SK-N-SH treated with all-trans-retinoic acid at 6 μM for 48 hours (cell line): ENCODE measurements around the gene TM7SF2.

Experiments
- ATAC-seq: fragments of 200-7000 bp; cut with Tn5 transposase; 3 replicates; pipeline ENCODE4 v1.9.1; 2020; ENCODE audit warnings: mild to moderate bottlenecking, moderate library complexity
- CSDC2 ChIP-seq: fragments of 250-450 bp; sonication (Bioruptor Pico); IDR thresholded peaks from 2 replicates; pipeline ENCODE4 v1.5.0; 2020; ENCODE audit warnings: mild to moderate bottlenecking, moderate library complexity
- OSR1 ChIP-seq: fragments of 250-450 bp; sonication (Bioruptor Pico); IDR thresholded peaks from 2 replicates; pipeline ENCODE4 v1.8.0; 2022; ENCODE audit warnings: moderate library complexity, mild to moderate bottlenecking, inconsistent platforms
- PPARA ChIP-seq: fragments of 250-450 bp; sonication (Bioruptor Pico); IDR thresholded peaks from 2 replicates; pipeline ENCODE4 v1.5.0; 2020; ENCODE audit warnings: mild to moderate bottlenecking, borderline replicate concordance
- RARB ChIP-seq: fragments of 250-450 bp; sonication (Bioruptor Pico); IDR thresholded peaks from 2 replicates; pipeline ENCODE4 v1.8.0; 2021; ENCODE audit warnings: mild to moderate bottlenecking, moderate library complexity
- SNAI2 ChIP-seq: fragments of 250-450 bp; sonication (Bioruptor Pico); IDR thresholded peaks from 2 replicates; pipeline ENCODE4 v1.5.0; 2020; ENCODE audit warnings: mild to moderate bottlenecking, moderate library complexity
- TCF4 ChIP-seq: fragments of 250-450 bp; sonication (Bioruptor Pico); IDR thresholded peaks from 2 replicates; pipeline ENCODE4 v1.8.0; 2021; ENCODE audit warnings: mild to moderate bottlenecking, moderate library complexity, borderline replicate concordance
- ZC3H10 ChIP-seq: fragments of 250-450 bp; sonication (Bioruptor Pico); IDR thresholded peaks from 2 replicates; pipeline ENCODE4 v1.5.1; 2021; ENCODE audit warnings: mild to moderate bottlenecking, moderate library complexity
- ZFP3 ChIP-seq: fragments of 250-450 bp; sonication (Bioruptor Pico); IDR thresholded peaks from 2 replicates; pipeline ENCODE4 v1.5.0; 2020; ENCODE audit warnings: mild to moderate bottlenecking, moderate library complexity
- ZFP30 ChIP-seq: fragments of 450-650 bp; formaldehyde crosslinking; IDR thresholded peaks from 2 replicates; pipeline ENCODE4 v1.5.0; 2022; ENCODE audit warnings: mild to moderate bottlenecking, moderate library complexity
- ZNF70 ChIP-seq: fragments of 450-650 bp; formaldehyde crosslinking; IDR thresholded peaks from 2 replicates; pipeline ENCODE4 v1.5.0; 2020; ENCODE audit warnings: mild to moderate bottlenecking, moderate library complexity
- ZNF8 ChIP-seq: fragments of 450-650 bp; formaldehyde crosslinking; IDR thresholded peaks from 2 replicates; pipeline ENCODE4 v1.5.0; 2020; ENCODE audit warnings: mild to moderate bottlenecking, moderate library complexity
- TF ChIP-seq, protein P1 (sequence below): fragments of 250-450 bp; sonication (Bioruptor Pico); IDR thresholded peaks from 2 replicates; pipeline ENCODE4 v1.8.0; 2021; ENCODE audit warnings: low read depth, mild to moderate bottlenecking, moderate library complexity, borderline replicate concordance
- TF ChIP-seq, protein P2 (sequence below): fragments of 250-450 bp; sonication (Bioruptor Pico); IDR thresholded peaks from 2 replicates; pipeline ENCODE4 v1.8.0; 2020; ENCODE audit warnings: mild to moderate bottlenecking, moderate library complexity, borderline replicate concordance
- TF ChIP-seq, protein P3 (sequence below): fragments of 250-450 bp; sonication (Bioruptor Pico); IDR thresholded peaks from 2 replicates; pipeline ENCODE4 v1.5.1; 2020; ENCODE audit warnings: low read depth, mild to moderate bottlenecking, moderate library complexity
- TF ChIP-seq, protein P4 (sequence below): fragments of 250-450 bp; sonication (Bioruptor Pico); IDR thresholded peaks from 2 replicates; pipeline ENCODE4 v1.5.0; 2020; ENCODE audit warnings: mild to moderate bottlenecking, moderate library complexity

The TM7SF2 gene

DNA sequence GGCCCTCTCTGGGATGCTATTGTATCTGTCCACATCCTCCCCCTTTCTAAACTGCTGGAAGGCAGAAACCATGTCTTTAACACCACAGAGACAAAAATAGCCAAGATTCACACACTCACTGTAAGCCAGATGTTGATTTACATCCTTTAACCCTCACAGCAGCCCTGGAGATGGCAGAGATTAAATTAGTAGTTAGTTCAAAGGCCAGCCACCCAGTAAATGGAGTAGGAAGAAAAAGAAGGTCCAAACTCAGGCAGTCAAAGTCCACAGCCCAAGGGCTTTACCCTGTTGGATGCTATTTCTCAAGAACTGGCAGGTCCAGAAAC lies 8.0 kb downstream of the TM7SF2 start:
- TF ChIP-seq ZNF8 (CRISPR knock-in tag) (no peak), SNAI2 (no peak), RARB (CRISPR knock-in tag) (no peak), CSDC2 (CRISPR knock-in tag) (no peak)
- TF ChIP-seq, protein P1, sequence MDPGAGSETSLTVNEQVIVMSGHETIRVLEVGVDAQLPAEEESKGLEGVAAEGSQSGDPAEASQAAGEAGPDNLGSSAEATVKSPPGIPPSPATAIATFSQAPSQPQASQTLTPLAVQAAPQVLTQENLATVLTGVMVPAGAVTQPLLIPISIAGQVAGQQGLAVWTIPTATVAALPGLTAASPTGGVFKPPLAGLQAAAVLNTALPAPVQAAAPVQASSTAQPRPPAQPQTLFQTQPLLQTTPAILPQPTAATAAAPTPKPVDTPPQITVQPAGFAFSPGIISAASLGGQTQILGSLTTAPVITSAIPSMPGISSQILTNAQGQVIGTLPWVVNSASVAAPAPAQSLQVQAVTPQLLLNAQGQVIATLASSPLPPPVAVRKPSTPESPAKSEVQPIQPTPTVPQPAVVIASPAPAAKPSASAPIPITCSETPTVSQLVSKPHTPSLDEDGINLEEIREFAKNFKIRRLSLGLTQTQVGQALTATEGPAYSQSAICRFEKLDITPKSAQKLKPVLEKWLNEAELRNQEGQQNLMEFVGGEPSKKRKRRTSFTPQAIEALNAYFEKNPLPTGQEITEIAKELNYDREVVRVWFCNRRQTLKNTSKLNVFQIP (CRISPR knock-in tag), result no peak
- TF ChIP-seq, protein P2, sequence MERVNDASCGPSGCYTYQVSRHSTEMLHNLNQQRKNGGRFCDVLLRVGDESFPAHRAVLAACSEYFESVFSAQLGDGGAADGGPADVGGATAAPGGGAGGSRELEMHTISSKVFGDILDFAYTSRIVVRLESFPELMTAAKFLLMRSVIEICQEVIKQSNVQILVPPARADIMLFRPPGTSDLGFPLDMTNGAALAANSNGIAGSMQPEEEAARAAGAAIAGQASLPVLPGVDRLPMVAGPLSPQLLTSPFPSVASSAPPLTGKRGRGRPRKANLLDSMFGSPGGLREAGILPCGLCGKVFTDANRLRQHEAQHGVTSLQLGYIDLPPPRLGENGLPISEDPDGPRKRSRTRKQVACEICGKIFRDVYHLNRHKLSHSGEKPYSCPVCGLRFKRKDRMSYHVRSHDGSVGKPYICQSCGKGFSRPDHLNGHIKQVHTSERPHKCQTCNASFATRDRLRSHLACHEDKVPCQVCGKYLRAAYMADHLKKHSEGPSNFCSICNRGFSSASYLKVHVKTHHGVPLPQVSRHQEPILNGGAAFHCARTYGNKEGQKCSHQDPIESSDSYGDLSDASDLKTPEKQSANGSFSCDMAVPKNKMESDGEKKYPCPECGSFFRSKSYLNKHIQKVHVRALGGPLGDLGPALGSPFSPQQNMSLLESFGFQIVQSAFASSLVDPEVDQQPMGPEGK (CRISPR knock-in tag), result no peak
- no peak for ATAC-seq

DNA sequence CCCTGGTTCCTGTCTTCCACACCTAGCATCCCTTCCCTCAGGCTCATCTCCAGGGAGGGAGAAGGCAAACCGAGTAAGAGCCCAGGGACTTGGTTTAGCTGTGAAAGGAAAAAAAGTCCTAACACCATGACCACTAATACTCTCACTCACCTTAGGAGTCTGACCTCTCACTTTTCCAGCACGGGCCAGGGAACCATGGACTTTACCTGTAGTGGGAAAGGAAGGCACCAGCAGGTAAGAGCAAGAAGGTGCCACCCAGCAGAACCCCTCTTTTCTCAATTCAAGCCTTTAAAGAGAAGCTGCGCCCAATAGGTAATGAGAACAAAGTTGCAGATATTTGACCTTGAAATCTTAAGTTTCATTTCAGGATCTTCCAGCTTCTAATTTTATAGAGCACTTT lies 9.2 kb downstream of the TM7SF2 start:
- no peak for TF ChIP-seq ZFP3 (CRISPR knock-in tag)
- no peak for TF ChIP-seq ZC3H10 (CRISPR knock-in tag)
- TF ChIP-seq, protein P3, sequence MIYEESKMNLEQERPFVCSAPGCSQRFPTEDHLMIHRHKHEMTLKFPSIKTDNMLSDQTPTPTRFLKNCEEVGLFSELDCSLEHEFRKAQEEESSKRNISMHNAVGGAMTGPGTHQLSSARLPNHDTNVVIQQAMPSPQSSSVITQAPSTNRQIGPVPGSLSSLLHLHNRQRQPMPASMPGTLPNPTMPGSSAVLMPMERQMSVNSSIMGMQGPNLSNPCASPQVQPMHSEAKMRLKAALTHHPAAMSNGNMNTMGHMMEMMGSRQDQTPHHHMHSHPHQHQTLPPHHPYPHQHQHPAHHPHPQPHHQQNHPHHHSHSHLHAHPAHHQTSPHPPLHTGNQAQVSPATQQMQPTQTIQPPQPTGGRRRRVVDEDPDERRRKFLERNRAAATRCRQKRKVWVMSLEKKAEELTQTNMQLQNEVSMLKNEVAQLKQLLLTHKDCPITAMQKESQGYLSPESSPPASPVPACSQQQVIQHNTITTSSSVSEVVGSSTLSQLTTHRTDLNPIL (CRISPR knock-in tag), result no peak
- TF ChIP-seq ZFP30 (CRISPR knock-in tag), result no peak
- TF ChIP-seq OSR1 (CRISPR knock-in tag), result no peak
- TF ChIP-seq ZNF70 (CRISPR knock-in tag), result no peak
- no peak for TF ChIP-seq RARB (CRISPR knock-in tag)
- ATAC-seq, result no peak

DNA sequence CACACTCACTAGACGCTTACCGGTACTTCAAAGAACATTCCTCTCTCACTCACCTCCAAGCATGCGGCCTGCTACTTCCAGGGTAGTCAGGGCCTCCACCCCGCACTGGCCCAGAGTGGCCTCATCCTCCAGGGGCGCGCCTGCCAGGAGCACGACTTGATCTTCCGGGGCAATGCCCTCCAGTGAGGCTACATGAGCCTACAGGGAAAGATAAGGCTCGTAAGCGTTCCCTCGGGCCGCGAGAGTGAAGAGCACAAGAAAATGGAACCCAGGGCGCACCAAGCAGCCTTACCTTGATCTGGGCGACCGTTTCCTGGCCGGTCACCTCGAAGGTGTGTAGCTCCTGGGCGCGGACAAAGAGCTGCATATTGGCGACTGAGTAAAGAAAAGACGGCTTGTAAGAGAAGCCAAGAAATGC lies 9.8 kb downstream of the TM7SF2 start:
- no peak for ATAC-seq
- TF ChIP-seq TCF4 (CRISPR knock-in tag), result no peak
- TF ChIP-seq OSR1 (CRISPR knock-in tag), result no peak
- no peak for TF ChIP-seq ZFP30 (CRISPR knock-in tag)
- TF ChIP-seq, protein P3 (CRISPR knock-in tag), result no peak
- TF ChIP-seq, protein P4, sequence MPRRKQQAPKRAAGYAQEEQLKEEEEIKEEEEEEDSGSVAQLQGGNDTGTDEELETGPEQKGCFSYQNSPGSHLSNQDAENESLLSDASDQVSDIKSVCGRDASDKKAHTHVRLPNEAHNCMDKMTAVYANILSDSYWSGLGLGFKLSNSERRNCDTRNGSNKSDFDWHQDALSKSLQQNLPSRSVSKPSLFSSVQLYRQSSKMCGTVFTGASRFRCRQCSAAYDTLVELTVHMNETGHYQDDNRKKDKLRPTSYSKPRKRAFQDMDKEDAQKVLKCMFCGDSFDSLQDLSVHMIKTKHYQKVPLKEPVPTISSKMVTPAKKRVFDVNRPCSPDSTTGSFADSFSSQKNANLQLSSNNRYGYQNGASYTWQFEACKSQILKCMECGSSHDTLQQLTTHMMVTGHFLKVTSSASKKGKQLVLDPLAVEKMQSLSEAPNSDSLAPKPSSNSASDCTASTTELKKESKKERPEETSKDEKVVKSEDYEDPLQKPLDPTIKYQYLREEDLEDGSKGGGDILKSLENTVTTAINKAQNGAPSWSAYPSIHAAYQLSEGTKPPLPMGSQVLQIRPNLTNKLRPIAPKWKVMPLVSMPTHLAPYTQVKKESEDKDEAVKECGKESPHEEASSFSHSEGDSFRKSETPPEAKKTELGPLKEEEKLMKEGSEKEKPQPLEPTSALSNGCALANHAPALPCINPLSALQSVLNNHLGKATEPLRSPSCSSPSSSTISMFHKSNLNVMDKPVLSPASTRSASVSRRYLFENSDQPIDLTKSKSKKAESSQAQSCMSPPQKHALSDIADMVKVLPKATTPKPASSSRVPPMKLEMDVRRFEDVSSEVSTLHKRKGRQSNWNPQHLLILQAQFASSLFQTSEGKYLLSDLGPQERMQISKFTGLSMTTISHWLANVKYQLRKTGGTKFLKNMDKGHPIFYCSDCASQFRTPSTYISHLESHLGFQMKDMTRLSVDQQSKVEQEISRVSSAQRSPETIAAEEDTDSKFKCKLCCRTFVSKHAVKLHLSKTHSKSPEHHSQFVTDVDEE, result no peak

DNA sequence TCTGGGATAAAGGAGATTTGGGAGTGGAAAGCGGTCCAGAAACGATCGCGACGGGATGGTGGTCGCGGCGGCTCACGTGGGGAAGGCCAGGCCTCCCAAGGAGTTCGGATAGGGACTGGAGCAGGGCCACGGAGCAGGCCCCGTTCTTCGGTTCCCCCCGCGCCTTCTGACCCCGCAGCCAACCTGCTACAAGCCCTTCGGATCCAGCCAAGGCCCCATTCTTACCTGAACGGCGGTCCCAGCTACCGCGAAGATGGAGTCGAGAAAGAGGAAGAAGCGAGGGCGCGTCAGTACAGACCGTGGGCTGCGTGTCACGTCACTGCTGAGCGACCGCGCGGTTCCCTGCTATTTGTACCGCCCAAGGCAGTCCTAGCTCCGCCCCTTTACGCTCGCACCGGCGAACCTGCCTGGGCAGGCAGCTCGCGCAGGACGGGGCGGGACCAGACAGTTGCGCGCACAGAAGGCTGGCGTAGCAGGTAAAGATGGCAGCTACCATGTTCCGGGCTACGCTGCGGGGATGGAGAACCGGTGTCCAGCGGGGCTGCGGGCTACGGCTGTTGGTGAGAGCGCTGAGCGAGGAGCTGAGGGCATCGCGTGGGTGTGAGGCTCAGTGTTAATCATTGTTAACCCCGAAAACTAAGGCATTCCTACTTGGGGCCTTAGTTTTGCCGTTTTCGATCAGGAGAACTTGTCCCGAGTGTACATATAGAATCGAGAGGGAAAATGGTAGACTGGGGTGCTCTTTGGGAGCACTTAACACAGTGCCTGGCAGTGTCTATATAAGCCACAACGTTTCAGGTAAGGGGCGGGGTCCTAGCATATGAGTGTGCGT lies 10.4 kb downstream of the TM7SF2 start, which contains the start of the genes FAU and MRPL49:
TSS of gene FAU (minus strand) at position 270 of the 832 bp plus-strand sequence. CDS start 321 bp downstream, outside the sequence.
TSS of gene MRPL49 (plus strand) at position 457 of the 832 bp plus-strand sequence. CDS start at position 483, 26 bp downstream.
- peak; percentile 88 for ATAC-seq
- 0 out of 2 replicates have a peak, but pooled peaks have one; percentile 13 for TF ChIP-seq ZFP3 (CRISPR knock-in tag)
- no peak for TF ChIP-seq ZFP30 (CRISPR knock-in tag)

DNA sequence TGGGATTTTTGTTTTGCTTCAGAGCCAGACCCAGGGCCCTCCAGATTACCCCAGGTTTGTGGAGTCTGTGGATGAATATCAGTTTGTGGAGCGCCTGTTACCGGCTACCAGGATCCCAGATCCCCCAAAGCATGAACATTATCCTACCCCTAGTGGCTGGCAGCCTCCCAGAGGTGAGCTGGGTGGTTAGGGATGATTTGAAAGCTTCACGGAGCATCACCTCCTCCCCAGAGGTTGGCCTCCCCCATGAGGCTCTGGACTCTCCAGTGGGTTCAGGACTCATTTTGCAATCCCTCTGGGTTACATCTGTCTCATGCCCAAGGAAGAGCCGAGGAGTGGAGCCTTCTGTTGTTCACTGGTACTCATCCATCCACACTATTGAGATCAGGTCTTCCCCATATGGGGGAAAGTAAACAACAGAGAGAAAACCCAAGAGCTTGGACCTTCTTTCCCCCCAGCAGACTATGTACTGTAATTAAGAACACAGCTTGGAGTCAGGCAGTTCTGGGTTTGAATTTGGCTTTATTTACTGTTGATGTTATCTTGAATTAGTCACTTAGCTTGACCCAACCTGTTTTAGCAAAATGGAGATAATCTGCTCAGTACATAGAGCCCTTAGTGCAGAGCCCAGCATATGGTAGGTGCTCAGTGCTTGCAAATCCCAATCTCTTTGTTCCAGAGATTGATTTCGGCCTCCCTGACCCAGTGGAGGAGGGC lies 13.0 kb downstream of the TM7SF2 start:
- TF ChIP-seq PPARA (CRISPR knock-in tag), result no peak
- TF ChIP-seq OSR1 (CRISPR knock-in tag), result no peak
- no peak for TF ChIP-seq ZFP30 (CRISPR knock-in tag)
- no peak for TF ChIP-seq SNAI2
- TF ChIP-seq, protein P2 (CRISPR knock-in tag), result no peak
- TF ChIP-seq, protein P4, result no peak
- no peak for ATAC-seq
